PC-9 (cell line): ENCODE measurements around the gene CDKN2B-AS1. TPM values are rescaled to one million over a fixed set of nuclear protein-coding genes. Genes with fewer than 3 reads are reported as not detected.

Source experiments
- BruUV-seq: library from RNA; stranded (reverse); fragments of 400-500 nt; replicated peaks from 2 replicates; lab custom pipeline; 2021; lab: Mats Ljungman, UMichigan
- CTCF ChIA-PET: fragments of 300-600 bp; sonication (Branson Sonifier 250); formaldehyde crosslinking; loops from one replicate; lab custom pipeline; 2022; ENCODE audit warnings: antibody characterized with exemption; lab: Charles Lee
- POLR2A ChIA-PET: fragments of 300-600 bp; sonication (Branson Sonifier 250); formaldehyde crosslinking; loops from one replicate; lab custom pipeline; 2022; ENCODE audit warnings: antibody characterized with exemption; ENCODE audit not compliant: unreplicated experiment; lab: Charles Lee
- DNase-seq, 2 experiments: peaks; one replicate each; pipeline versions ENCODE4 v3.0.0 to v3.0.0-alpha.2; 2015 to 2022; ENCODE audit warnings: mixed read lengths in 1 of 2
- H2AFZ ChIP-seq: fragments of 200-600 bp; sonication (generic); 2 replicates; pipeline ENCODE4 v1.8.1; 2017; ENCODE audit warnings: antibody characterized with exemption
- H3F3A ChIP-seq: fragments of 200-600 bp; sonication (generic); 2 replicates; pipeline ENCODE4 v1.8.1; 2017; ENCODE audit warnings: antibody characterized with exemption, mild to moderate bottlenecking, low read depth; ENCODE audit not compliant: insufficient read depth
- H3K27ac ChIP-seq: fragments of 200-600 bp; sonication (generic); 2 replicates; pipeline ENCODE4 v1.6.1; 2016; ENCODE audit warnings: mixed run types
- H3K27me3 ChIP-seq: fragments of 200-600 bp; sonication (generic); 2 replicates; pipeline ENCODE4 v1.6.1; 2016; ENCODE audit warnings: low read depth, mixed run types; ENCODE audit not compliant: insufficient read depth
- H3K36me3 ChIP-seq: fragments of 200-600 bp; sonication (generic); 2 replicates; pipeline ENCODE4 v1.6.1; 2016; ENCODE audit warnings: low read depth, mixed run types
- H3K4me1 ChIP-seq: fragments of 200-600 bp; sonication (generic); replicated peaks from 2 replicates; pipeline ENCODE4 v1.6.1; 2016; ENCODE audit warnings: mixed run types; ENCODE audit not compliant: insufficient read depth
- H3K4me2 ChIP-seq: fragments of 200-600 bp; sonication (generic); 2 replicates; pipeline ENCODE4 v1.6.1; 2017; ENCODE audit warnings: mixed run types
- H3K4me3 ChIP-seq: fragments of 200-600 bp; sonication (generic); 2 replicates; pipeline ENCODE4 v1.6.1; 2016; ENCODE audit warnings: mixed run types
- H3K79me2 ChIP-seq: fragments of 200-600 bp; sonication (generic); 2 replicates; pipeline ENCODE4 v1.6.1; 2017; ENCODE audit warnings: low read depth, mixed run types
- H3K9me2 ChIP-seq: fragments of 200-600 bp; sonication (generic); 2 replicates; pipeline ENCODE4 v1.8.1; 2017; ENCODE audit warnings: mild to moderate bottlenecking; ENCODE audit not compliant: insufficient read depth
- H3K9me3 ChIP-seq: fragments of 200-600 bp; sonication (generic); 2 replicates; pipeline ENCODE4 v1.8.1; 2016; ENCODE audit warnings: low read depth; ENCODE audit not compliant: insufficient read depth
- H4K20me1 ChIP-seq: fragments of 200-600 bp; sonication (generic); 2 replicates; pipeline ENCODE4 v1.8.1; 2017; ENCODE audit not compliant: insufficient read depth
- CTCF ChIP-seq: fragments of 200-600 bp; sonication (generic); conservative IDR thresholded peaks from 2 replicates; pipeline ENCODE4 v1.6.1; 2017; ENCODE audit warnings: mixed run types, antibody characterized with exemption, mild to moderate bottlenecking, moderate library complexity
- EZH2 ChIP-seq: fragments of 200-600 bp; sonication (generic); IDR thresholded peaks from 2 replicates; pipeline ENCODE4 v1.8.0; 2017; ENCODE audit warnings: antibody characterized with exemption, low read depth
- intact Hi-C: fragments of 100-400 bp; cut with micrococcal nuclease; formaldehyde crosslinking; loops from one replicate; pipeline ENCODE4 v1.10.0; 2022; ENCODE audit not compliant: unreplicated experiment
- total RNA-seq: library from RNA; stranded (reverse); gene quantifications from 2 replicates; pipeline ENCODE4 v1.2.3, GENCODE V29; 2021

Gene CDKN2B-AS1
- total RNA-seq, 1 experiment from 2014 or later = 11.6 TPM

GRCh38 chr9:22136461-22137096 is 142.0 kb downstream of the CDKN2B-AS1 start:
- no peaks in the 10 kb centered on the region for H4K20me1 ChIP-seq
- H3K79me2 ChIP-seq = no peaks in the 10 kb centered on the region
- H3K27ac ChIP-seq = no peak overlapping the region
- ChIA-PET POLR2A (no interaction called here), CTCF (no interaction called here)
- no peak for TF ChIP-seq EZH2
- no peak for TF ChIP-seq CTCF
- no peak overlapping the region for H3K4me3 ChIP-seq
- H3K9me2 ChIP-seq = no peaks in the 10 kb centered on the region
- no peaks in the 10 kb centered on the region for H3K9me3 ChIP-seq
- DNase-seq = no peak
- H3K4me1 ChIP-seq = no peaks in the 10 kb centered on the region
- H3K27me3 ChIP-seq = no peaks in the 10 kb centered on the region
- H2AFZ ChIP-seq = no peak overlapping the region
- H3F3A ChIP-seq = no peaks in the 10 kb centered on the region
- intact Hi-C loops = no loop called here
- H3K36me3 ChIP-seq = no peaks in the 10 kb centered on the region
- no peak overlapping the region for H3K4me2 ChIP-seq
- no TSS peak for BruUV-seq

GRCh38 chr9:22138956-22139660 is 144.5 kb downstream of the CDKN2B-AS1 start:
- no peaks in the 10 kb centered on the region for H3K27me3 ChIP-seq
- DNase-seq = no peak
- TF ChIP-seq CTCF (no peak), EZH2 (no peak)
- H2AFZ ChIP-seq = no peak overlapping the region
- no peak overlapping the region for H3K27ac ChIP-seq
- no peaks in the 10 kb centered on the region for H3K79me2 ChIP-seq
- H3K4me1 ChIP-seq = no peaks in the 10 kb centered on the region
- ChIA-PET POLR2A (no interaction called here), CTCF (no interaction called here)
- no peak overlapping the region for H3K4me2 ChIP-seq
- H3K9me3 ChIP-seq = no peaks in the 10 kb centered on the region
- intact Hi-C loops = no loop called here
- no peaks in the 10 kb centered on the region for H3F3A ChIP-seq
- H4K20me1 ChIP-seq = no peaks in the 10 kb centered on the region
- no peak overlapping the region for H3K4me3 ChIP-seq
- H3K9me2 ChIP-seq = no peaks in the 10 kb centered on the region
- no TSS peak for BruUV-seq
- H3K36me3 ChIP-seq = no peaks in the 10 kb centered on the region

GRCh38 chr9:22141908-22142307 is 147.3 kb downstream of the CDKN2B-AS1 start:
- ChIA-PET POLR2A (no interaction called here), CTCF (interaction anchor here (0.7 kb wide), 2 partner anchors 12 to 36 kb away, joined by 4 to 10 read pairs; no protein-coding TSS in a partner anchor)
- Histone ChIP-seq H3F3A (no peaks in the 10 kb centered on the region), H3K9me2 (no peaks in the 10 kb centered on the region), H3K27me3 (no peaks in the 10 kb centered on the region), H3K4me2 (no peak overlapping the region), H4K20me1 (no peaks in the 10 kb centered on the region), H3K79me2 (no peaks in the 10 kb centered on the region), H3K36me3 (no peaks in the 10 kb centered on the region), H3K9me3 (no peaks in the 10 kb centered on the region; the same call in 1 of the 2 replicates), H3K27ac (no peak overlapping the region), H2AFZ (no peak overlapping the region), H3K4me3 (no peak overlapping the region), H3K4me1 (no peaks in the 10 kb centered on the region)
- intact Hi-C loops = no loop called here
- no peak for DNase-seq
- TF ChIP-seq EZH2 = no peak
- no peak for TF ChIP-seq CTCF
- BruUV-seq = no TSS peak
